HG03066 (cell line): ENCODE measurements around the gene CHMP6.

Experiments used
- ATAC-seq: cut with Tn5 transposase; IDR thresholded peaks from one replicate; pipeline ENCODE4 v1.9.1; 2021; ENCODE audit warnings: low read depth; ENCODE audit not compliant: unreplicated experiment

CHMP6 gene

GRCh38 chr17:80990921-80991644 lies 558 bp upstream of the CHMP6 start:
- ATAC-seq, result no peak

GRCh38 chr17:80992077-80992947 lies 671 bp downstream of the CHMP6 start:
- no peak for ATAC-seq

GRCh38 chr17:80992948-80993624 lies 1.4 kb downstream of the CHMP6 start:
- ATAC-seq, result no peak

DNA sequence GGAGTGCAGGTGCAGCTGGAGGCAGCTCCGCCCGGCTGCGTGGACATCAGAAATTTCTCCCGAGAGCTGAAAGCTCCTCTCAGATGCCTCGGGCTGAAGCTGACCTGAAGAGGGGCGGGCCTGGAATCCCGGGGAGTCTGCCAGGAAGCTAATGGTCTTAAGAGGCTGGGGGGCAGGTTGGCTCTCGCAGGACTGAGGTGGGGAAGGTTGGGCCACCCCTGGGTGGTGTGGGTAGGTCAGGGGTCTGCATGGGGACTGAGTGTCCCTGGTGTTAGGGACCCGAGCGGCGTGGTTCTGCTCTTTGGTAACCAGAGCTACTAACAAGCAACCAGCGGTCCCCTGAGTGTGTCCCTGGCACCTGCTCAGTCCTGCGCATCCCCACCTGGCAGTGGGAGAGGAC lies 3.5 kb downstream of the CHMP6 start:
- no peak for ATAC-seq

DNA sequence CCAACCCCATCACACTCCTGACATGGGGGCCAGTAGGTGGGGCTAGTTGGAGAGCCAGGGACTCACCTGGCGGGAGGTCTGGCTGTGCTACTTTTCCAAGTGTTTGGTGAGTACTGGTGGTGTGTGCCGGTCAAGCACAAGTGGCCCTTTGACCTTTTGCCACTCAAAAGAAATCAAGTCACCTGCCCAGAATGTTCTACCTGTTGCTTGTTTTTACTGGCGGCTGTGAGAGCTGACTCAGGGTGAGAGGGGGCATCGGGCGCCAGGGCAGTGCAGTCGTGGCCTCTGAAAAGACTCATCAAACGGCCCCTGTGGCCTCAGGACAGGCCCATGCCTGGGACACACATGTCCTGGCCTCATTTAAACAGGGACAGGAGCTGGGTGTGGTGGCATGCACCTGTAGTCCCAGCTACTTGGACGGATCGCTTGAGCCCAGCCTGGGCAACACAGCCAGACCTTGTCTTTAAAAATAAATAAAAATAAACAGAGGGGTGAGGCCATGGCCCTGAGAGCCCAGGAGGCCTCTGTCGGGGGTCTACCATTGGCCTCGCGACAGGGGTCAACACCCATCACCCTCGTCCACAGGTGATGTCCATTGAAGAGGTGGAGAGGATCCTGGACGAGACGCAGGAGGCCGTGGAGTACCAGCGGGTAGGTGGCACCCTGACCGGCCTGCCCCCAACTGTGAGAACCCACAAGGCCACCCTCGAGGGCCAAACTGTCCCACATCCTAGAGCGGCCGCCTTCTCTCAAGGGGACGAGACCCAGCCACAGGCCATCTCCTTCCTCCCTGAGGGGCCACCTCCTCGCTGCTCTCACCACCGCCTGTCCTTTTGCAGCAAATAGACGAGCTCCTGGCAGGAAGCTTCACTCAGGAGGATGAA lies 5.0 kb downstream of the CHMP6 start:
- no peak for ATAC-seq

GRCh38 chr17:80997424-80998117 lies 5.9 kb downstream of the CHMP6 start:
- no peak for ATAC-seq

DNA sequence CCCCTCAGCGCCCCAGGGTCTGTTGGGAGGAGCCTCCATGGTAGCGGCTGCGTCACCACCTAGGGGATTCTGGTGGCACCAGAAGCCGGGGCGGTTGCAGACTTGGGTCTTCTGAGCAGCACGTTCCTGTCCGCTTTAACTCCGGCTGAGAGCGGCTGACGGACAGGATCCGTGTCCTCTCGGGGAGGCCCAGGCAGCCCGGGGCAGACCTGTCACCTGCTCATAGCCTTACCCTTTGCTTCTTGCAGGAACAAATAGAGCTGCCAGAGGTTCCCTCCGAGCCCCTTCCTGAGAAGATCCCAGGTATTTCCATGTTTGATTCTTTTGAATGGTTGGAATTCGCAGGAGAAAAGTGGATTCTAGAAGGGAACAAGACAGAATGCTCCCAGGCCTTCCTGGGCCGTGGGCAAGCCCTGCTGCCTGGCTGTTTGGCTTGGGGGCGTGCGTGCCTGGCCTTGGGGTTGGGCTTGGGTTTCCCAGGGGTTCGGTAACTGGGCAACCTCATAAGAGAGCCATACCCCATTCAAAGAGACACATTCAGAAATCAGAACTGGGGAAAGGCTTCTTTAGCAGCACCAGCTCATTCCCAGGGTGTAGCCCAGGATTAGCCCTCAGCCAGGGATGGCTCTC lies 6.6 kb downstream of the CHMP6 start:
- no peak for ATAC-seq

- no peak for ATAC-seq
These were observed 7.3 kb downstream of the CHMP6 start for GRCh38 chr17:80998748-80999535.

DNA sequence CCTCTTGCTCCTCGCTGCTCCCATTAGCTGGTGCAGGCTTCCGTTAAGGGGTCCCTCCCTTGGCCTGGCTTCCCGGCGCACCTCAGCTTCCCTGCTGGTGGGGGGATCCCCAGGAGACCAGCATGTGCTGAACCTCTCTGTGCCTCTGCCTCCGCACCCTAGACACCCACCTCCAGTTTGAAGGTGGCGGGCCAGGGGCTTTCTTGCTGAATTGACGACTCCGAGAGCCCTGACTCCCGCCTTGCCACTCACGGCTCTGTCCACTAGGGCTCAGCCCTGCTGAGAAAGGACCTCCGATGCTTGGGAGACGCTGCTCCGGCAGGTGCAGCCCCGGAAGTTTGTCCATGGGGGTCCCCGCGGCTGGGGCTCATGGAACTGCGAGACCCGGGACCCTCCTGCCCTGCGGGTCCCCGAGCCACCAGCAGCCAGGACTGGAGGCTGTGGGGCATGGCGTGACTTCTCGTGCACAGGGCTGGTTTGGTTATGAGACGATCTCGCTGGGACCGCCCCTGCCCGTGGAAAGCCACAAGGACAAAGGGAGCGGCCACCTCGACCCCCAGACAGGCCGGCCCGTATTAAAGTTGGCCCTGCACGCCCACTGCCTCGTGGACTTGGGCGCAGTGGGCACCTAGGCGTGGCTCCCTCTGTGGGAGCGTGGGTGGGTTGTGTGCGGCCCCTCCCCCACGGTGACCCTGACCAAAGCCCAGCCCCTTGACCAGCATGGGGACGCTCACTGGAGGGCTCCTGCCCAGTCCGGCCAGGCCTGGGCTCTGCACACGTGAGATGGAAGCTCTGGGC lies 8.1 kb downstream of the CHMP6 start:
- ATAC-seq, result no peak

GRCh38 chr17:81000334-81000630 lies 8.6 kb downstream of the CHMP6 start:
- ATAC-seq, result no peak

GRCh38 chr17:81000631-81001357 lies 9.2 kb downstream of the CHMP6 start:
- no peak for ATAC-seq

GRCh38 chr17:81002013-81002384 lies 10.4 kb downstream of the CHMP6 start:
- ATAC-seq, result no peak

DNA sequence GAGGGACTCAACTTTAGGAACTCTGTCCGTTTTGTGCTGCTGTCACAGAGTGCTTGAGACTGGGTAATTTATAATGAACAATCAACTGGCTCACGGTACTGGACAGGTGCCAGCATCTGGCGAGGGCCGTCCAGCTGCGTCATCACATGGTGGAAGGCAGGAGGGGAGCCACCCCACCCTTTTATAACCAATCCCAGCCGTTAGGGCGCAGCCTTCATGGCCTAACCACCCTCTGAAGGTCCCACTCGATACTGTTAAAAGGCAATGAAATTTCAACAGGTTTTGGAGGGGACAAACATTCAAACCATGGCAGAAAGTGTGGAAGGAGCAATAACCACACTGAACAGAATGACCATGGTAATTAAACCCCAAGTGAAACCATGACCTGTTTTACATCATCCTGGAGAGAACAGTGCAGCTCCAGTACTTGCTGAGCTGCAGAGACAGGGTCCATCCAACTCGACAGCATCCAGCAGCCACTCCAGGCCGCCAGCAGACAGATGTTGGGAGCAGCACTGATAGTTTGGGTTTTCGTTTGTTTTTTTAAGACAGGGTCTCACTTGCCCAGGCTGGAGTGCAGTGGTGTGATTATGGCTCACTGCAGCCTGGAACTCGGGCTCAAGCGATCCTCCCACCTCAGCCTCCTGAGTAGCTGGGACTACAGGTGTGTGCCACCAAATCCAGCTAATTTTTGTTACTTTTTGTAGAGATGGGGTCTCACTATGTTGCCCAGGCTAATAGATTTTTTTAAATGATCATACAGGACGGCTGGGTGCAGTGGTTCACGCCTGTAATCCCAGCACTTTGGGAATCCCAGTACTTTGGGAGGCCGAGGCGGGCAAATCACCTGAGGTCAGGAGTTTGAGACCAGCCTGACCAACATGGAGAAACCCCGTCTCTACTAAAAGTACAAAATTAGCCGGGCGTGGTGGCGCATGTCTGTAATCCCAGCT lies 11.0 kb downstream of the CHMP6 start:
- no peak for ATAC-seq

GRCh38 chr17:81003711-81004475 lies 12.3 kb downstream of the CHMP6 start:
- no peak for ATAC-seq

DNA sequence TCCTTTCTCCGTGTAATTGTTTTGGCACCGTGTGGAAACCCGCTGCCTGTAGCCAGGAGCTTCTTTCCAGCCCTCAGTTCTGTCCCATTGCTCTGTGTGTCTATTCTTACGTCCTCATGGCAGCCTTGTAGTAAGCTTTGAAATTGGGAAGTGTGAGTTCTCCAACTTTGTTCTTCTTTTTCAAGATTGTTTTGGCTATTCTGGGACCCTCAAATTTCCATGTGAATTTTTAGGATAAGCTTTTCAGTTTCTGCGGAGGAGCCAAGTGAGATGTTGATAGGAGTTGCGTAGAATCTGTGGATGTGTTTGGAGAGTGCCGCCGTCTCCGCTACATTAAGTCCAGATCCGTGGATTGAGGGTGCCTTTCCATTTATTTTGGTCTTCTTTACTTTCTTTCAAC lies 15.2 kb downstream of the CHMP6 start:
- ATAC-seq, result no peak

- ATAC-seq, result no peak
These were observed 16.5 kb downstream of the CHMP6 start for GRCh38 chr17:81008140-81008539.
